GM19463 (cell line): ENCODE results near the gene DLG5.
A peak's percentile ranks its signal among the peaks of the same experiment; 100 is the strongest.

ENCODE experiments used
- ATAC-seq: cut with Tn5 transposase; IDR thresholded peaks from one replicate; pipeline ENCODE4 v1.9.1; 2021; ENCODE audit warnings: mild to moderate bottlenecking, moderate library complexity; ENCODE audit not compliant: unreplicated experiment

The DLG5 gene

GRCh38 chr10:77955136-77955535, 28.6 kb upstream of the DLG5 start:
- ATAC-seq: no peak

GRCh38 chr10:77949167-77949566, 22.6 kb upstream of the DLG5 start:
- no peak for ATAC-seq

- no peak for ATAC-seq
Measured at GRCh38 chr10:77946084-77946483, 19.5 kb upstream of the DLG5 start.

- no peak for ATAC-seq
Measured at GRCh38 chr10:77944519-77944918, 18.0 kb upstream of the DLG5 start.

- no peak for ATAC-seq
Measured at GRCh38 chr10:77943121-77943901, 16.8 kb upstream of the DLG5 start.

- ATAC-seq: no peak
Measured at GRCh38 chr10:77941790-77942189, 15.2 kb upstream of the DLG5 start.

GRCh38 chr10:77940627-77941026, 14.1 kb upstream of the DLG5 start:
- no peak for ATAC-seq

GRCh38 chr10:77940225-77940624, 13.7 kb upstream of the DLG5 start:
- ATAC-seq: no peak

GRCh38 chr10:77939561-77940001, 13.0 kb upstream of the DLG5 start:
- no peak for ATAC-seq

- no peak for ATAC-seq
Measured at GRCh38 chr10:77936697-77937567, 10.4 kb upstream of the DLG5 start.

- no peak for ATAC-seq
Measured at GRCh38 chr10:77932016-77932715, 5.6 kb upstream of the DLG5 start.

- ATAC-seq: no peak
Measured at GRCh38 chr10:77927402-77928246, 1.1 kb upstream of the DLG5 start.

- peak; percentile 59 for ATAC-seq
Measured at GRCh38 chr10:77925795-77926565, 575 bp downstream of the DLG5 start.

- ATAC-seq: no peak
Measured at GRCh38 chr10:77925410-77925794, 1.2 kb downstream of the DLG5 start.

GRCh38 chr10:77922566-77923179, 3.9 kb downstream of the DLG5 start:
- no peak for ATAC-seq

- no peak for ATAC-seq
Measured at GRCh38 chr10:77922055-77922454, 4.5 kb downstream of the DLG5 start.

- ATAC-seq: no peak
Measured at GRCh38 chr10:77921395-77921794, 5.2 kb downstream of the DLG5 start.

- ATAC-seq: no peak
Measured at GRCh38 chr10:77920495-77920894, 6.1 kb downstream of the DLG5 start.

- no peak for ATAC-seq
Measured at GRCh38 chr10:77919713-77920108, 6.8 kb downstream of the DLG5 start.
